ENCODE data around the gene TNFRSF21. TPM values are rescaled to one million over a fixed set of nuclear protein-coding genes. Genes with fewer than 3 reads are reported as not detected.

Gene TNFRSF21
- total RNA-seq, 1 experiment from 2014 or later: 106 TPM

DNA sequence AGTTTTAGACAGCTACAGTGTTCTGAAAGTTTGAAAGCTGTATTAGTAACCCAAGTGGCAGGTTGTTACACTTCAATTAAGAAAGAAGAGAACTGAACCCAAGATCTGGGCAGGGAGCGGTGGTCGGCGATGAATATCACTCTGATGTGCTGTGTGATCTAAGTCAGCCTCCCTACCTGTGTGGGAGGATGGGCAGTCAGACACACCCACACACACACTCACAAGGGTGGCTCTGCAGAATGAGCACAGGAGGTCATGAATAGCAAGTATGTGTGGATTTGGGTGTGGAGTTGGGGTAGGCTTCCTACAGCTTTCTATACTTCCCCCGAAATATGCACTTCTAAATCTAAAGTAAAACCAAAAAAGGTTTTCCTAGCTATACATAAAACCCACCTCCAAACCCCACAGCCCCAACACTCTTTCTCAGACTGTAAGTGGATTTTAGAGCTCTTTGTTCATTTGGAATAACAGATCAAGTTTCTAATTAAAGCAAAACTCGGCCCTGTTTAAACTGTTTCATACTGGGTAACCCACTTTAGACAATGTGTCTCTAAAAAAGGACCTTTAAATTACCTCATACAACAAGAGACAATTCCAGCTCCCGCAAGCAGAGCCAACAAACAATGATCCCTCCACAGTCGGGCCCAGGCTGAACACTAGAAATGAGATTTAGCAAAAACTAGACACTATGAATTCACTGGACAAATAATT lies 19.4 kb downstream of the TNFRSF21 start:
- H3K9me3 ChIP-seq (ENCODE audit: low read length): no peaks in the 10 kb centered on the region
- peaks cover 89% of the 10 kb centered on the region for H4K20me1 ChIP-seq (ENCODE audit: low read length)
- no peaks in the 10 kb centered on the region for H3F3A ChIP-seq (ENCODE audit: low read length, unreplicated experiment)
- CTCF ChIA-PET: no interaction called here
- H2AFZ ChIP-seq (ENCODE audit: low read length): no peak overlapping the region
- H3K9me2 ChIP-seq (replicated peaks; ENCODE audit: low read length): no peaks in the 10 kb centered on the region
- no peak overlapping the region for H3K9ac ChIP-seq (ENCODE audit: low read length)
- H3K27me3 ChIP-seq (ENCODE audit: low read length): no peaks in the 10 kb centered on the region
- TF ChIP-seq EZH2phosphoT487 (IDR thresholded peaks at IDR 0.05; ENCODE audit: borderline replicate concordance, low read length): no peak
- TF ChIP-seq, protein P1, sequence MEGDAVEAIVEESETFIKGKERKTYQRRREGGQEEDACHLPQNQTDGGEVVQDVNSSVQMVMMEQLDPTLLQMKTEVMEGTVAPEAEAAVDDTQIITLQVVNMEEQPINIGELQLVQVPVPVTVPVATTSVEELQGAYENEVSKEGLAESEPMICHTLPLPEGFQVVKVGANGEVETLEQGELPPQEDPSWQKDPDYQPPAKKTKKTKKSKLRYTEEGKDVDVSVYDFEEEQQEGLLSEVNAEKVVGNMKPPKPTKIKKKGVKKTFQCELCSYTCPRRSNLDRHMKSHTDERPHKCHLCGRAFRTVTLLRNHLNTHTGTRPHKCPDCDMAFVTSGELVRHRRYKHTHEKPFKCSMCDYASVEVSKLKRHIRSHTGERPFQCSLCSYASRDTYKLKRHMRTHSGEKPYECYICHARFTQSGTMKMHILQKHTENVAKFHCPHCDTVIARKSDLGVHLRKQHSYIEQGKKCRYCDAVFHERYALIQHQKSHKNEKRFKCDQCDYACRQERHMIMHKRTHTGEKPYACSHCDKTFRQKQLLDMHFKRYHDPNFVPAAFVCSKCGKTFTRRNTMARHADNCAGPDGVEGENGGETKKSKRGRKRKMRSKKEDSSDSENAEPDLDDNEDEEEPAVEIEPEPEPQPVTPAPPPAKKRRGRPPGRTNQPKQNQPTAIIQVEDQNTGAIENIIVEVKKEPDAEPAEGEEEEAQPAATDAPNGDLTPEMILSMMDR (conservative IDR thresholded peaks at IDR 0.05; ENCODE audit: low read depth, low read length): no peak
- no peak for TF ChIP-seq EZH2 (IDR thresholded peaks at IDR 0.05; ENCODE audit: low read length, unreplicated experiment)
- ATAC-seq: no peak
- H3K79me2 ChIP-seq (ENCODE audit: low read length): peaks cover 100% of the 10 kb centered on the region
- POLR2A ChIA-PET (ENCODE audit: unreplicated experiment): no interaction called here
- no peak overlapping the region for H3K4me2 ChIP-seq (ENCODE audit: low read length)
- H3K36me3 ChIP-seq (ENCODE audit: low read depth, low read length): peaks cover 50% of the 10 kb centered on the region
- H3K27ac ChIP-seq (ENCODE audit: low read length): no peak overlapping the region
- DNase-seq: no peak
- no peak overlapping the region for H3K4me3 ChIP-seq (ENCODE audit: low read length)
- intact Hi-C loops (cut with micrococcal nuclease): loop anchor here (10.0 kb wide), 1 partner anchor 575 kb away; no protein-coding TSS in a partner anchor
- peaks cover 25% of the 10 kb centered on the region for H3K4me1 ChIP-seq (ENCODE audit: insufficient read depth, low read length)
- BruUV-seq (replicated peaks): no TSS peak

DNA sequence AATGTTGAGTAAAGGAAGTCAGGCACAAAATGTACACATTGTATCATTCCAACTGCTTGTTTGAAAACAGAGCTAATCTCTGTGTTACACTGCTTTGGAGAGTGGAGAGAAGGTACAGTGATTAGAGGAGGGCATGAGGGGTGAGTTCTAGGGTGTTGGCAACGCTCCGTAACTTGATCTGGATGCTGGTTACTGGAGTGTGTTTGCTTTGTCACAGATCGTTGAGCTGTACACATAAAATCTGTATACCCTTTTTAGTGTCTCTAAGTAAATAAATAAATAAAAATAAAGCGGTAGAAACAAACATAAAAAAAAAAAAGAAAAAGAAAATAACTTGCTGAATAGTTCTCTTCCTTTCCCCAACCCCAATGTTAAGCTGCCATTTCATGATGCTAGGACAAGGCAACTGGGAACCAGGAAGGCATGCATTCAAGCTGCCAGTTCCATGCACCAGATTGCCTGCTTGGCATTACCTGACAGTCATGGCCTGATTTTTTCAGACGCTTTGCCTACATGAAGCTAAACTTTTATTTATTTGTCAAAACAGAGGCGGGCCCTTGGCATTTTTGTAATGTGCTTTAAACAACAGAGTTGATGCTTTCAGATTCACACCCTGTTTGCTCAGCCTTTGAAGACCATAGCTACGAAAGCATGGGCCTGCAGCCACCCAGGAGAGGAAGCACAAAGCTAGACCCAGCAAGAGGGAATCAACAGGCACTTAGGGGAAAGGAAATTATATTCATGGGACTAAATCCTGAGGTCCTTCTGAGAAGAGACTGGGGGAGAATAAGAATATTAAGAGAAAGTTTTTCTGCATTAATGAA lies 21.2 kb downstream of the TNFRSF21 start:
- Histone ChIP-seq H3F3A (ENCODE audit: low read length, unreplicated experiment) (no peaks in the 10 kb centered on the region), H3K79me2 (ENCODE audit: low read length) (peaks cover 99% of the 10 kb centered on the region), H3K4me2 (ENCODE audit: low read length) (no peak overlapping the region), H2AFZ (ENCODE audit: low read length) (no peak overlapping the region), H3K9me2 (replicated peaks; ENCODE audit: low read length) (no peaks in the 10 kb centered on the region), H3K4me1 (ENCODE audit: insufficient read depth, low read length) (peaks cover 20% of the 10 kb centered on the region), H3K4me3 (ENCODE audit: low read length) (no peak overlapping the region), H3K9me3 (ENCODE audit: low read length) (no peaks in the 10 kb centered on the region), H4K20me1 (ENCODE audit: low read length) (peaks cover 73% of the 10 kb centered on the region), H3K27ac (ENCODE audit: low read length) (no peak overlapping the region), H3K27me3 (ENCODE audit: low read length) (no peaks in the 10 kb centered on the region), H3K36me3 (ENCODE audit: low read depth, low read length) (peaks cover 64% of the 10 kb centered on the region), H3K9ac (ENCODE audit: low read length) (no peak overlapping the region)
- TF ChIP-seq EZH2 (IDR thresholded peaks at IDR 0.05; ENCODE audit: low read length, unreplicated experiment): no peak
- no TSS peak for BruUV-seq (replicated peaks)
- POLR2A ChIA-PET (ENCODE audit: unreplicated experiment): interaction anchor here (0.6 kb wide), 1 partner anchor 195 kb away, joined by 3 read pairs; no protein-coding TSS in a partner anchor
- CTCF ChIA-PET: interaction anchor here (0.7 kb wide), 1 partner anchor 242 kb away, joined by 4 read pairs; no protein-coding TSS in a partner anchor
- ATAC-seq: peak; percentile 61
- intact Hi-C loops (cut with micrococcal nuclease): no loop called here
- no peak for DNase-seq

DNA sequence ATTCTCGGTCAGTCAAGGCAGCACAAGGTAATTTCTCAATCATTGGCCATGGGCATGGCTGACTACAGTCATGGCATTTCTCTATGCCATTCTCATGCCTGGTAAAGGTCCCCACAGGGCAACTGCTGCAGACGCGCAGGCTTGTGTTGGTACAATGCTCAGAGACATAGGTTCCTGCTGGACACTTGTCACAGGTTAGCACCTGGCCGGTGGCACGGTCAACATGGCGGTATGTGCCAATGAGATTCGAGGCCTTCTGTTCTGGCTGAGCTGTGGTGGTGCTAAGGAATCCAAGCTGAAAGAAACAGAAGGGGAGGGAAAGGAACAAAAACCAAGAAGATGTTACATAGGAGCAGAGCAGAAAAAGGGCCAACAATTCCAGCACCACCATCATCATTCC lies 23.4 kb downstream of the TNFRSF21 start:
- ATAC-seq (no peak), DNase-seq (no peak)
- TF ChIP-seq, protein P1 (conservative IDR thresholded peaks at IDR 0.05; ENCODE audit: low read depth, low read length): no peak
- TF ChIP-seq EZH2 (IDR thresholded peaks at IDR 0.05; ENCODE audit: low read length, unreplicated experiment) (no peak), EZH2phosphoT487 (IDR thresholded peaks at IDR 0.05; ENCODE audit: borderline replicate concordance, low read length) (no peak)
- Histone ChIP-seq H3K36me3 (ENCODE audit: low read depth, low read length) (peaks cover 60% of the 10 kb centered on the region), H3K9ac (ENCODE audit: low read length) (no peak overlapping the region), H3K79me2 (ENCODE audit: low read length) (peaks cover 97% of the 10 kb centered on the region), H4K20me1 (ENCODE audit: low read length) (peaks cover 59% of the 10 kb centered on the region), H3K27ac (ENCODE audit: low read length) (no peak overlapping the region), H3K9me2 (replicated peaks; ENCODE audit: low read length) (no peaks in the 10 kb centered on the region), H3F3A (ENCODE audit: low read length, unreplicated experiment) (no peaks in the 10 kb centered on the region), H3K4me3 (ENCODE audit: low read length) (no peak overlapping the region), H3K9me3 (ENCODE audit: low read length) (no peaks in the 10 kb centered on the region), H3K27me3 (ENCODE audit: low read length) (no peaks in the 10 kb centered on the region), H3K4me1 (ENCODE audit: insufficient read depth, low read length) (0 out of 2 replicates have a peak, but pooled peaks cover 10% of the 10 kb centered on the region), H3K4me2 (ENCODE audit: low read length) (no peak overlapping the region), H2AFZ (ENCODE audit: low read length) (no peak overlapping the region)
- CTCF ChIA-PET: no interaction called here
- intact Hi-C loops (cut with micrococcal nuclease): no loop called here
- POLR2A ChIA-PET (ENCODE audit: unreplicated experiment): no interaction called here
- BruUV-seq (replicated peaks): no TSS peak
